ENCODE measurements around the gene PDCD6IP.

- TF ChIP-seq, protein P1, sequence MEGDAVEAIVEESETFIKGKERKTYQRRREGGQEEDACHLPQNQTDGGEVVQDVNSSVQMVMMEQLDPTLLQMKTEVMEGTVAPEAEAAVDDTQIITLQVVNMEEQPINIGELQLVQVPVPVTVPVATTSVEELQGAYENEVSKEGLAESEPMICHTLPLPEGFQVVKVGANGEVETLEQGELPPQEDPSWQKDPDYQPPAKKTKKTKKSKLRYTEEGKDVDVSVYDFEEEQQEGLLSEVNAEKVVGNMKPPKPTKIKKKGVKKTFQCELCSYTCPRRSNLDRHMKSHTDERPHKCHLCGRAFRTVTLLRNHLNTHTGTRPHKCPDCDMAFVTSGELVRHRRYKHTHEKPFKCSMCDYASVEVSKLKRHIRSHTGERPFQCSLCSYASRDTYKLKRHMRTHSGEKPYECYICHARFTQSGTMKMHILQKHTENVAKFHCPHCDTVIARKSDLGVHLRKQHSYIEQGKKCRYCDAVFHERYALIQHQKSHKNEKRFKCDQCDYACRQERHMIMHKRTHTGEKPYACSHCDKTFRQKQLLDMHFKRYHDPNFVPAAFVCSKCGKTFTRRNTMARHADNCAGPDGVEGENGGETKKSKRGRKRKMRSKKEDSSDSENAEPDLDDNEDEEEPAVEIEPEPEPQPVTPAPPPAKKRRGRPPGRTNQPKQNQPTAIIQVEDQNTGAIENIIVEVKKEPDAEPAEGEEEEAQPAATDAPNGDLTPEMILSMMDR (IDR thresholded peaks at IDR 0.05) = no peak
- TF ChIP-seq POLR2A (IDR thresholded peaks at IDR 0.05) (no peak), POLR2AphosphoS5 (IDR thresholded peaks at IDR 0.05; ENCODE audit: insufficient read depth in 1 of 2, low read depth in 1 of 2) (no peak)
Observed at GRCh38 chr3:33829720-33830119, 31.3 kb downstream of the PDCD6IP start.
